ENCODE results near the gene TRMO. TPM values are rescaled to one million over a fixed set of nuclear protein-coding genes. Genes with fewer than 3 reads are reported as not detected.
A peak's percentile ranks its signal among the peaks of the same experiment; 100 is the strongest.

Gene TRMO
- total RNA-seq, 1 donor from 2014 or later: 8.5 TPM

- peaks cover 16% of the 10 kb centered on the region for H3K36me3 Mint-ChIP-seq (ENCODE audit: low read depth, unreplicated experiment)
- H3K4me1 Mint-ChIP-seq (ENCODE audit: low read depth, unreplicated experiment): no peaks in the 10 kb centered on the region
- Histone ChIP-seq H3K36me3 (ENCODE audit: insufficient read depth, low read length) (no peaks in the 10 kb centered on the region), H3K79me2 (ENCODE audit: insufficient read depth, low read length) (no peaks in the 10 kb centered on the region), H3K27me3 (ENCODE audit: insufficient read depth, low read length) (no peaks in the 10 kb centered on the region), H3K4me3 (ENCODE audit: insufficient read depth, low read depth, low read length) (no peak overlapping the region), H4K20me1 (ENCODE audit: insufficient read depth, low read length) (no peaks in the 10 kb centered on the region), H2AFZ (ENCODE audit: low read depth, low read length) (no peak overlapping the region), H3K4me1 (ENCODE audit: insufficient read depth, low read length) (no peaks in the 10 kb centered on the region), H3K4me2 (ENCODE audit: low read length) (no peak overlapping the region), H3K9me3 (ENCODE audit: insufficient read depth, low read depth, low read length) (peaks cover 7% of the 10 kb centered on the region), H3K9ac (ENCODE audit: low read length) (no peak overlapping the region), H3K27ac (ENCODE audit: low read depth, low read length) (no peak overlapping the region)
- DNase-seq (ENCODE audit: low read depth) (no peak), FAIRE-seq (no peak)
- no peak overlapping the region for H3K4me3 Mint-ChIP-seq (ENCODE audit: unreplicated experiment)
- H3K9me3 Mint-ChIP-seq (ENCODE audit: unreplicated experiment): peaks cover 21% of the 10 kb centered on the region
- TF ChIP-seq EZH2 (IDR thresholded peaks at IDR 0.05; ENCODE audit: insufficient read depth, low read length) (no peak), CTCF (IDR thresholded peaks at IDR 0.05; ENCODE audit: insufficient read depth, low read depth, low read length) (no peak)
- H3K27me3 Mint-ChIP-seq (ENCODE audit: low read depth, unreplicated experiment): peaks cover 47% of the 10 kb centered on the region
- no peak overlapping the region for H3K27ac Mint-ChIP-seq (ENCODE audit: unreplicated experiment)
These were observed 29.9 kb downstream of the TRMO start for GRCh38 chr9:97892421-97892820.

DNA sequence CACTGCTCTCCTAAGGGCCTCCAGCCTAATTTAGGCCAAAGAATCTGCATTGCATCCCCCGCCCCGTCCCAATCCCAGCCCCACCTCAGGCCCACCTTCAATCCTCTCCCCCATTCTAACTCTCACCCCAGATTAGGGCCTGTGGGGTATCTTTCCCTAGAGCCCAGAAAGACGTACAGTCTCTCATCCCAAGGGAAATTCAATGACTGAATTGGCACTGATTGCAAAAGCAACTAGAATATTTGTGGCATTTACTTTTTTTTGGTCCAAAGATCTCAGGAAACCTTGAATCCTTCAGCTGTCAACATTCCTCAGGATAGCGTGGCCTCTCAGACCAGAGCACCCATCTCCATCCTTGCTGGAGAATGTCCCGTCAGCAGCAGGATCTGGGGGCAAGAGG lies 30.6 kb downstream of the TRMO start:
- no peaks in the 10 kb centered on the region for H4K20me1 ChIP-seq (ENCODE audit: insufficient read depth, low read length)
- Mint-ChIP-seq H3K4me3 (ENCODE audit: unreplicated experiment) (no peak overlapping the region), H3K27ac (ENCODE audit: unreplicated experiment) (no peak overlapping the region), H3K27me3 (ENCODE audit: low read depth, unreplicated experiment) (peaks cover 48% of the 10 kb centered on the region), H3K4me1 (ENCODE audit: low read depth, unreplicated experiment) (no peaks in the 10 kb centered on the region), H3K36me3 (ENCODE audit: low read depth, unreplicated experiment) (peaks cover 16% of the 10 kb centered on the region), H3K9me3 (ENCODE audit: unreplicated experiment) (peaks cover 21% of the 10 kb centered on the region)
- no peaks in the 10 kb centered on the region for H3K79me2 ChIP-seq (ENCODE audit: insufficient read depth, low read length)
- FAIRE-seq (no peak), DNase-seq (ENCODE audit: low read depth) (no peak)
- H3K4me3 ChIP-seq (ENCODE audit: insufficient read depth, low read depth, low read length): no peak overlapping the region
- H3K36me3 ChIP-seq (ENCODE audit: insufficient read depth, low read length): no peaks in the 10 kb centered on the region
- no peaks in the 10 kb centered on the region for H3K27me3 ChIP-seq (ENCODE audit: insufficient read depth, low read length)
- peaks cover 7% of the 10 kb centered on the region for H3K9me3 ChIP-seq (ENCODE audit: insufficient read depth, low read depth, low read length)
- H3K4me2 ChIP-seq (ENCODE audit: low read length): no peak overlapping the region
- H3K9ac ChIP-seq (ENCODE audit: low read length): no peak overlapping the region
- no peak overlapping the region for H2AFZ ChIP-seq (ENCODE audit: low read depth, low read length)
- H3K4me1 ChIP-seq (ENCODE audit: insufficient read depth, low read length): no peaks in the 10 kb centered on the region
- no peak for TF ChIP-seq EZH2 (IDR thresholded peaks at IDR 0.05; ENCODE audit: insufficient read depth, low read length)
- no peak for TF ChIP-seq CTCF (IDR thresholded peaks at IDR 0.05; ENCODE audit: insufficient read depth, low read depth, low read length)
- no peak overlapping the region for H3K27ac ChIP-seq (ENCODE audit: low read depth, low read length)

DNA sequence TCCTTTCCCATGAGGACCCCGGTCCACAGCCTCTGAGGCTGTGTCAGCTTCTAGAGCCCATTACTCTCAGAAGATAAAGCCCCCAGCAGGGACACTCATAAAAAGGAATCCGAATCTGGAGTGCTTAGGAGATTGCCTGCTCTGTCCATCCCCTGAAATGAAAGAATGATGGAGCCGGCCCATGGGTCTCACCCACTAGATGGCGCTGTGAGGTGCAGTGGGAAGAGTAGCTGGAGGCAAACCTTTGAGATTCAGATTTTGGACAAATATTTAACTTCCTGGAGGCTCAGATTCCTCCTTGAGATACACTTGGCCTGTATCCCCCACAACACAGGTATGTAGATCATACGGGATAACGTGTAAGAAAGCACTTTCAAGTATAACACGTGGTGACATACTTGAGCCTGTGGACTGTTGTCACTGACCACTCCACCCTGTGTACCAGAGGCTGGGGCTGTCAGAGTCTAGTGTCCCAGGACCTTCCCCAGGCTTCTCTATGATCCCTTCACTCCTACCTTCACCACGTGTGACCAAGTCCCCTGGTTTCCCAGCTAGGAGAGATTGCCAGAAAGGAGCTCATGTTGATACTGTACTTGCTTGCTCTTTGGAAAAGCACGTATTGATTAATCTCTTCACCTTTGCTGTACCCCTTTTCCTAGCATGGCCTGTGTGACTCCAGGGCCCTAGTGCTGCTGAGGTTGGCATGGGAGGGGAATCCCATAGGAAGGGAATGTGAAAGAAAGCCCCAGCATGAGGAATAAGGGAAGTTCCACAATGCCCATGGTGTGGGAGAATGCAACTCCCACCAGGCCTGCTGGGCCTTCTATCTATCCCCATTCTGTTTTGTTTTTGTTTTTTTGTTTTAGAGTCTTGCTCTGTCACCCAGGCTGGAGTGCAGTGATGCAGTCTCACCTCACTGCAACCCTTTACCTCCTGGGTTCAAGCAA lies 32.1 kb downstream of the TRMO start:
- Mint-ChIP-seq H3K4me3 (ENCODE audit: unreplicated experiment) (no peak overlapping the region), H3K9me3 (ENCODE audit: unreplicated experiment) (peaks cover 19% of the 10 kb centered on the region), H3K27me3 (ENCODE audit: low read depth, unreplicated experiment) (peaks cover 40% of the 10 kb centered on the region), H3K27ac (ENCODE audit: unreplicated experiment) (no peak overlapping the region), H3K36me3 (ENCODE audit: low read depth, unreplicated experiment) (peaks cover 11% of the 10 kb centered on the region), H3K4me1 (ENCODE audit: low read depth, unreplicated experiment) (no peaks in the 10 kb centered on the region)
- no peaks in the 10 kb centered on the region for H3K27me3 ChIP-seq (ENCODE audit: insufficient read depth, low read length)
- no peaks in the 10 kb centered on the region for H3K4me1 ChIP-seq (ENCODE audit: insufficient read depth, low read length)
- no peak overlapping the region for H2AFZ ChIP-seq (ENCODE audit: low read depth, low read length)
- FAIRE-seq: no peak
- no peak overlapping the region for H3K9ac ChIP-seq (ENCODE audit: low read length)
- TF ChIP-seq CTCF (IDR thresholded peaks at IDR 0.05; ENCODE audit: insufficient read depth, low read depth, low read length) (peak; percentile 54), EZH2 (IDR thresholded peaks at IDR 0.05; ENCODE audit: insufficient read depth, low read length) (no peak)
- no peak for DNase-seq (ENCODE audit: low read depth)
- no peak overlapping the region for H3K4me2 ChIP-seq (ENCODE audit: low read length)
- peaks cover 7% of the 10 kb centered on the region for H3K9me3 ChIP-seq (ENCODE audit: insufficient read depth, low read depth, low read length)
- no peaks in the 10 kb centered on the region for H3K79me2 ChIP-seq (ENCODE audit: insufficient read depth, low read length)
- no peak overlapping the region for H3K4me3 ChIP-seq (ENCODE audit: insufficient read depth, low read depth, low read length)
- H3K36me3 ChIP-seq (ENCODE audit: insufficient read depth, low read length): no peaks in the 10 kb centered on the region
- no peaks in the 10 kb centered on the region for H4K20me1 ChIP-seq (ENCODE audit: insufficient read depth, low read length)
- no peak overlapping the region for H3K27ac ChIP-seq (ENCODE audit: low read depth, low read length)

All from astrocyte (in vitro differentiated cells and primary cell).